LHCN-M2 (cell line): ENCODE data around the gene ARMC12. TPM values are rescaled to one million over a fixed set of nuclear protein-coding genes. Genes with fewer than 3 reads are reported as not detected.

Experiments used
- total RNA-seq: library from RNA; depleted of rRNA; stranded (reverse); fragments of >200 nt; gene quantifications from 2 replicates; pipeline ENCODE4 v1.2.3, GENCODE V29; 2014; rRNA removed

The ARMC12 gene
- total RNA-seq, 1 experiment from 2014 or later = 0.29 TPM

Other genes with a start within 250 kb of the ARMC12 start
- gene TEAD3, start 240.0 kb upstream of the ARMC12 start, total RNA-seq = 16.8 and 17.5 TPM in 2 replicates
- not detected in 2 replicates for gene TULP1, start 224.1 kb upstream of the ARMC12 start, total RNA-seq
- gene FKBP5, start 48.1 kb upstream of the ARMC12 start, total RNA-seq = 68.0 and 105 TPM in 2 replicates
- gene CLPSL2, start 39.6 kb downstream of the ARMC12 start, total RNA-seq = not detected in 2 replicates
- not detected in 2 replicates for gene CLPSL1, start 44.0 kb downstream of the ARMC12 start, total RNA-seq
- not detected in 2 replicates for gene CLPS, start 60.3 kb downstream of the ARMC12 start, total RNA-seq
- gene LHFPL5, start 68.3 kb downstream of the ARMC12 start, total RNA-seq = 0.17 TPM in 1 of 2 replicates, not detected in the other
- gene SRPK1, start 184.1 kb downstream of the ARMC12 start, total RNA-seq = 54.0 and 55.9 TPM in 2 replicates